Loucy (cell line): Measurements from ENCODE around the gene FGFBP1.

Experiments used
- CTCF ChIP-seq: fragments of 200-600 bp; sonication (generic); conservative IDR thresholded peaks from 2 replicates; pipeline ENCODE4 v1.5.1; 2014; ENCODE audit warnings: mild to moderate bottlenecking, antibody characterized with exemption, low read length
- EZH2phosphoT487 ChIP-seq: fragments of 200-600 bp; IDR thresholded peaks from 2 replicates; pipeline ENCODE4 v1.6.1; 2018; ENCODE audit warnings: antibody characterized with exemption, mild to moderate bottlenecking, moderate library complexity, borderline replicate concordance

DNA sequence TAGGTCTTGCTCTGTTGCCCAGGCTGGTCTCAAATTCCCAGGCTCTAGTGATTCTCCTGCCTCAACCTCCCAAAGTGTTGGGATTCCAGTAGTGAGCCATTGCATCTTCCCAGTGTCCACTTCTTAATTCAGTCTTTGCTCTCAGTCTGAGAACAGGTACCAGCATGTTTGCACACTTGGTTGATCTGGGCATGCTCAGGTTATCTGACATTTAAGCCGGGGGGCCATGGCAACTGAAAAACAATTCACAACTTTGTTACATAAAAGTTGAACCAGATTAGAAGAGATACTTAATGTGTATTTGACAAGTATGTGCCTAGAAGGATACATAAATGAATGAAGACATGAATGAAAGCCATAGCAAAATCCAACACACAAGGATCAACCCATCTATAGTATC lies 39.0 kb downstream of the FGFBP1 start:
- TF ChIP-seq CTCF (no peak), EZH2phosphoT487 (no peak)
